Measurements from ENCODE around the gene LSM3.
A peak's percentile ranks its signal among the peaks of the same experiment; 100 is the strongest.

LSM3 gene

DNA sequence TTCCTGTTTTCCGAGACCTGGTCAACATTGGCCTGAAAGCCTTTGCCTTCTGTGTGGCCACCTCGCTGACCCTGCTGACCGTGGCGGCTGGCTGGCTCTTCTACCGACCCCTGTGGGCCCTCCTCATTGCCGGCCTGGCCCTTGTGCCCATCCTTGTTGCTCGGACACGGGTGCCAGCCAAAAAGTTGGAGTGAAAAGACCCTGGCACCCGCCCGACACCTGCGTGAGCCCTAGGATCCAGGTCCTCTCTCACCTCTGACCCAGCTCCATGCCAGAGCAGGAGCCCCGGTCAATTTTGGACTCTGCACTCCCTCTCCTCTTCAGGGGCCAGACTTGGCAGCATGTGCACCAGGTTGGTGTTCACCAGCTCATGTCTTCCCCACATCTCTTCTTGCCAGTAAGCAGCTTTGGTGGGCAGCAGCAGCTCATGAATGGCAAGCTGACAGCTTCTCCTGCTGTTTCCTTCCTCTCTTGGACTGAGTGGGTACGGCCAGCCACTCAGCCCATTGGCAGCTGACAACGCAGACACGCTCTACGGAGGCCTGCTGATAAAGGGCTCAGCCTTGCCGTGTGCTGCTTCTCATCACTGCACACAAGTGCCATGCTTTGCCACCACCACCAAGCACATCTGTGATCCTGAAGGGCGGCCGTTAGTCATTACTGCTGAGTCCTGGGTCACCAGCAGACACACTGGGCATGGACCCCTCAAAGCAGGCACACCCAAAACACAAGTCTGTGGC, 36.8 kb upstream of the LSM3 start:
- DNase-seq (ENCODE audit: low read depth, low spot score): no peak
- no peak overlapping the region for H3K4me3 ChIP-seq (ENCODE audit: low read length)

DNA sequence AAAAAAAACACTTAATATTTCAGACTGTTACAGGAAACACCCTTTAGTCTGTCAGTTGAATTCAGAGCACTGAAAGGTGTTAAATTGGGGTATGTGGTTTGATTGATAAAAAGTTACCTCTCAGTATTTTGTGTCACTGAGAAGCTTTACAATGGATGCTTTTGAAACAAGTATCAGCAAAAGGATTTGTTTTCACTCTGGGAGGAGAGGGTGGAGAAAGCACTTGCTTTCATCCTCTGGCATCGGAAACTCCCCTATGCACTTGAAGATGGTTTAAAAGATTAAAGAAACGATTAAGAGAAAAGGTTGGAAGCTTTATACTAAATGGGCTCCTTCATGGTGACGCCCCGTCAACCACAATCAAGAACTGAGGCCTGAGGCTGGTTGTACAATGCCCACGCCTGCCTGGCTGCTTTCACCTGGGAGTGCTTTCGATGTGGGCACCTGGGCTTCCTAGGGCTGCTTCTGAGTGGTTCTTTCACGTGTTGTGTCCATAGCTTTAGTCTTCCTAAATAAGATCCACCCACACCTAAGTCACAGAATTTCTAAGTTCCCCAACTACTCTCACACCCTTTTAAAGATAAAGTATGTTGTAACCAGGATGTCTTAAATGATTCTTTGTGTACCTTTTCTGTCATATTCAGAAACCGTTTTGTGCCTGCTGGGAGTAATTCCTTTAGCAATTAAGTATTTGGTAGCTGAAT, 35.9 kb upstream of the LSM3 start:
- H3K4me3 ChIP-seq (ENCODE audit: low read length): no peak overlapping the region
- DNase-seq (ENCODE audit: low read depth, low spot score): peak; percentile 77

DNA sequence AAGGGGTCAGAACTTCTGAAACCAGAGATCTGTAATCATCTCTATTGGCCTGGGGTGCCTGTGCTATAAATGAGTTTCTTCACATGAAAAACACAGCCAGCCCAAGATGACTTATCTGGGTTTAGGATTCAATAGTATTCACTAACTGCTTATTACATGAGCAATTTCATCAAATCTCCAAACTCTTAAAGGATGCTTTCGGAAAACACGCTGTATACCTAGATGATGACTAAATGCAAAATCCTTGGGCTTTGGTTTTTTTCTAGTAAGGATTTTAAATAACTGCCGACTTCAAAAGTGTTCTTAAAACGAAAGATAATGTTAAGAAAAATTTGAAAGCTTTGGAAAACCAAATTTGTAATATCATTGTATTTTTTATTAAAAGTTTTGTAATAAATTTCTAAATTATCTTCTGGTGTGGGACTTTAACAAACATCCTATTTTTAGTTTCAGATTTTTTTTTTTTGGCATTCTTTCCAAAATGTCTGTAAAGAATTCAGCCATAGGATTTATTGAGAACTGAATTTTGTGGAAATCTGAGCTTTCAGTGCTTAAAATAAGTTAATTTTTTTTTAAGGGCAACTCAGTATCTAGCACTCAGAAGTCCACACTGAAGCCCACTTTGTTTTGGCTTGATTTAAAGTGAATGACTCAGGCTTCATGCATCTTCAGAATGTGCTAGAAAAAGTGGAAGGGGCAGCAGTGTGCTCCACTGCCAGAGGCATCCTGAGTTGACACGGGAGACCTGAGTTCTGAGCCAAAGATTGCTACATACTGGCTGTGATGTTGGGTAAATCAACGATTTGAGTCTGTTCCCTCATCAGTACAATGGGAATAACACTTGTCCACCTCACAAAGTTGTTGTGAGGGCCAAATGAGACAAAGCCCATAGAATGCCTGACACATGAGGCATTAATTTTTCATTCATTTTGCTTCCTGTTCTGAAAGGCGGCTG, 35.1 kb upstream of the LSM3 start:
- DNase-seq (ENCODE audit: low read depth, low spot score): no peak
- H3K4me3 ChIP-seq (ENCODE audit: low read length): no peak overlapping the region

DNA sequence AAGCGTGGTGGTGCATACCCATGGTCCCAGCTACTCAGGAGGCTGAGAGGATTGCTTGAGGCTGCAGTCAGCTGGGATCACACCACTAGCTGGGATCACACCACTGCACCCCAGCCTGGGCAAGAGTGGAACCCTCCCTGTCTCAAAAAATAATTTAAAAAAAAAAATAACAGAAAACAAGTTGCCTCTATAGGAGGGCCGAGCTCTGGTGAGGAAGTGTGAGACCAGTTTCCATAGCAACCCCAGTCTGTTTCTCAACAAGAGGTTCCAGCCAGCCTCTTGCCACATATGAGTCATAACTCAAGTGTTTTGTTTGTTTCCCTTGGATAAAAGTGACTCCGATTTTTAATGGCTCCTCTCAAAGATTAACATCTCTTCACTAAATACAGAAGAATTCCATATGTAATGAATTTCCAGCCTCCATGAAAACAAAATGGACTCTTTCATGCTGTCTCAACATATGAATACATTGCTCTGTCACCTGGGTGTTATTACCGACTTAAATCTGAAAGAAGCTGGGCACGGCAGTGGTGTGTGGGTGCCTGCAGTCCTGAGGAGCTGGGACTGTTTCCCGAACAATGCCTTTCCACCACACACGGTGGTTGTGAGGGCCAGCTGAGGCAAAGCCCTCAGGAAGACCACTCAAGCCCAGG, 34.1 kb upstream of the LSM3 start:
- peak; percentile 82 for DNase-seq (ENCODE audit: low read depth, low spot score)
- H3K4me3 ChIP-seq (ENCODE audit: low read length): no peak overlapping the region

DNA sequence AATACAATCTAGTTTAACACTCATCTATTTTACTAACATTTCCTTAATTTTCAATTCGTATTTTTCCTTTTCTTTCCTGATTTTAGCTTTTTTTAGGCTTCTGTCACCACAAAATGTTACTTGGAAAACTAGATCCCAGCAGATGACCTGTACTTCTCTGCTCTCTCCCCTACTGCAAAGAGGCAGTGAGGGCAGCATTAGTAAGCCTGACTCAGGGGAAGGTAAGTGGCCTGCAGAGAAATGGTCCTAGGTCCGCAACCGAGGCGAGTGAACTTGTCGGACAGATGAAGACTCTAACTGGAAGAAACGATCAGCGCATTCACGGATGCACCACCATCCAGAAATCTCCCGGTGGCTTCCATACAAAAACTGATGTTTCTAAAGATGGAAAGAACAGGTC, 33.4 kb upstream of the LSM3 start:
- DNase-seq (ENCODE audit: low read depth, low spot score): no peak
- H3K4me3 ChIP-seq (ENCODE audit: low read length): no peak overlapping the region

DNA sequence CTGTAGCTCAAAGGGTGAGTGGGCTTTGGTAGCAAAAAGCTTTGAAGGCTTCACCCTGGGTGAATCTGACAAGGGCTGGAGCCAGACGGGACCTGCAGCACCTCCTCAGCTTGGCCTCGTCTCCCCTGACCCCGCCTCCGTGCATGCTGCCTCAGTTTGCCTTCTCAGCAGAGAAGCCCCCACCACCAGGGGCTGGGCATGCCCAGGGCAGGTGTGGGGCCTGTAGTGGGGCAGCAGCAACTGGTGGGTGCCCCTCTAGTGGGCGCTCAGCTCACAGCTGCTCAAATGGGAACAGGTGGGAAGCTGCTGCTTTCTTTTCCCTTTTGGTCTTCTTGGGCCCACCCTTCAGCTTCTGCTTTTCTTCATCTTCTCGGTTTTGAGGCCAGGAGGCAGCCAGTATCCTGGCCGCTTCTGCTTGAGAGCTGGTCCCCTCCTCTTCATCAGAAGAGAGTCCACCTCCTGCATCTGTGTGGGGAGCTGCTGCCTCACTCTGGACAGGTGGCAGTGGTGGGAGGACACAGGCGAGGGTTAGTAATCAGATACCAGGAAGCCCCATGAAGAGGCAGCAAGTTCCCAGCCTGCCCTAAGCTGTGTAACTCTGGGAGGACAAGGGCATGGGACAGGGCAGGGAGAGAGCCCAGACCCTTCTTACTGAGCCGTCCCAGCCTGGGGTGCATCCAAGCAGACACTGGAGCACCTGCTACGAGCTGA, 32.8 kb upstream of the LSM3 start:
- no peak for DNase-seq (ENCODE audit: low read depth, low spot score)

DNA sequence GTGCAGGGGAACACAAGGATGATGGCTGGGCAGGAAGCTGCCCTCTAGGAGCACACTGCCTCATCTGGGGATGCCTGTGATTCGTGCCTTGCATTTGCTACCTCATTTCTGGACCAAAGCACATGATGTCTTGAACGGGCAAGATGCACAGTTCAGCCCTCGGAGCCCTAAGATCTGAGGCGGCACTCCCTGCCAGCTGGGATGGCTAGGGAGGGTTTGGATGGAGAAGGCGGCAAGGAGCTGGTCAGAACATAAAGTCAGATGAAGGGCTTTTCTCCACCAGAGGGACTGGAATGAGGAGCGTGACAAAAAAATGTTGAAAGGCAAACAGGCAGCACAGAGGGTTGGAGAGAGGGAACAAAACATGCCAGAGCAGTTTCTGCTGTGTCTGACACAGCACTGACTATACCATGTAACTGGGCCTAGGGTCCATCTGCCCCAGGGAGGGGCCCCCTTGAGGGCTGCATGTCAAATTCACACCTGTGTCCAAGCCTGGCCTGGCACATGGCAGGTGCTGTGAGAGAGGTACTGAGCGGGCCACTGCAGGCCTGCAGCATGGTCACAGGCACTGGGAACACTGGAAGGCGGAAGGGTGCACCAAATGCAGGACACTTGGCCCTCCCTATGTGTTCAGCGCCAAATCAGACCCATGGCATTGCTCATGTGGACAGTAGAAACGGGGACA, 32.1 kb upstream of the LSM3 start:
- no peak for DNase-seq (ENCODE audit: low read depth, low spot score)
- H3K4me3 ChIP-seq (ENCODE audit: low read length): no peak overlapping the region

More for the DNA sequence above, 32.8 kb upstream of the LSM3 start:
- H3K4me3 ChIP-seq (ENCODE audit: low read length): no peak overlapping the region

DNA sequence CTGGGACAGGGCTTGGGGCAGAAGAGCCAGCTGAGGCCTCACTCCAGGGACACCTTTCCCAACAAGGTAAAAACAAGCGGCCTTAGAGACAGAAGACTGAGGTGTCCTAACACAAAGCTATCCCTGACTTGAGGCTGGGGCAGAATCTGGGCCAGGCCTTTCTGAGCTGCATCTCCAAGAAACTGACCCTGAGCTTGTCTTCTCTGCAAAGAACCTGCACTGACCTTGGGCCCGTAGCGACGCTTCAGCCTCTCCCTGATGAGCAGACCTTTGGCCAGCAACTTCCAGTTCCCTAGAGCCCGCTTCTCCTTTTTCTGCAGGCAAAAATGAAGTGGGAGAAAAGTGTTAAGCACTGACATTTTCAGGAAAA, 31.6 kb upstream of the LSM3 start:
- no peak for DNase-seq (ENCODE audit: low read depth, low spot score)
- no peak overlapping the region for H3K4me3 ChIP-seq (ENCODE audit: low read length)

DNA sequence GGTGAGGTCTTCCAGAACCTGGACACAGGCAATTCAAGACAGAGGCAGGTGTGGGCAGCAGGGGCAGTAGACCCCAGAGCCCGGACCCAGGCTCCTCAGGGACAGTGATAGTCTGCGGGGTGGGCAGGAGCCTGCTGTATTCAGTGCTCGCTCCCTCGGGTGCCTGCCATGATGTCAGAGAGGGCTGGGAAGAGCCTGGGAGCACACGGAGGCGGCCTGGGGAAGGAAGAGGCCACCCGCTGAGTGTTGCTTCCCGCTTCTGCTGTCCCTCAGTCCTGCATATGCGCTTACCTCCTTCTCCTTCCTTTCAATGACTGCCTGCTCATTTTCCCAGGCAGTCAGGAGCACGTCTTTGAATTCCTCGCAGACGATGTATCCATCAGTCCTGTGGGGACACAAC, 31.0 kb upstream of the LSM3 start:
- no peak for DNase-seq (ENCODE audit: low read depth, low spot score)
- H3K4me3 ChIP-seq (ENCODE audit: low read length): no peak overlapping the region

DNA sequence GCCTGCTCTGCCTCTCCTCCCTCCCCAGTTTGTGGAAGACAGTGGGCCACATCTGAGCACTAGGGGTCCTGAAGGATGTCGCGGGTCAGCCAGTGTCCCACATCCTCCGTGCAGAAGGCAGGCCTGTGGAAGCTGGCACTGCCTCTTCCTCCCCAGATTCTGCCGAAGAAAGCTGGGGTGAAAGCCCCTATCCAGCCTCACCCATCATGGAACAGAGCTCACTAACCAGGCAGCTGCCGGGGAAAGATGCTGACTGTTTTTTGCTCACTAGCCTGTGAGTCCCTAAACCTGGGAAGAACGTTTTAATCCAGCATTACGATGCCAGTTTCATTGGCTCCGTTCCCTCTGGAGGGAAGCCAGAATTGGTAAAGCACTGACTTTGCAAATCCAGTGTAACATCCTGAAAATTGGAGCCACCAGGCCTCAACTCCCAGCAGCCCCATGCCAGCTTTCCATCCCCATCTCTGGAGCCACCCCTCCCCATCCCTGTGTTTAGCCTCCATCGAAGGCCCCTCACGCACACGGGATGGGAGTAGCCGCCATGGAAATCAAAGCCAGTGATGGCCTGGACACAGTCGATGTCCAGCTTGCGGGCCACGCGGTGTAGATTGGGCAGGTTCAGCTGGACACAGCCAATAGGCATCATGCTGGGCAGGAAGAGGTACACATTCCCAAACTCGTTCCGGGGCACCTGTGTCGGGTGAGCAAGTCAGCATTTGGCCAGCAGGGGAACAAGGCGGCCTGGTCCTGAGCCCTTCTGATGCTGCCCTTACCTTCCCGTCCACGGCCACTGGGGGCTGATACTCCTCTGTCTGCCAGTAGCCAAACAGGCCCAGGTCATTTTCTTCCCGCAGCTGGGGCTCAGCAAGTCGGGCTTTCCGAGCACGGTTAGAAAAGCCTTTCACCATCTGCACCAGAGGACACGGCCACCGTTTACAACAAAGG, 30.3 kb upstream of the LSM3 start:
- no peak for DNase-seq (ENCODE audit: low read depth, low spot score)
- H3K4me3 ChIP-seq (ENCODE audit: low read length): no peak overlapping the region

DNA sequence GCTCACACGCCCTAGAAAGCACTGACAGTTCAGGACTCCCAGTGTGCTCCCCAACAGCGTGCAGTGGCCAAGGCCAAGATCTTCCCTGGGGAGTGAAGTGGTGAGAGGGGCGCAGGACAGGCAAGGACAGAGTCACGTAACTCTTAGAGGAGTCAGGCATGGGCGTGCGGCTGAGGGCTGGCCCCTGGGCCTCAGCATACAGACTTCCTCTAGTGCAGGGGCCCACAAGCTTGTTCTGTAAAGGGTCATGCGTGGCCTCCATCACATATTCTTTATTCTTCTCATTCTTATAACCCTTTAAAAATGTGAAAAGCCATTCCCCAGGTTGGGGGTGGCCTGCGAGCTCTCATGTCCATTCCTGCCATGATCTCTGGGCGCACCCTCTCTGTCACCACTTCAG, 28.5 kb upstream of the LSM3 start:
- H3K4me3 ChIP-seq (ENCODE audit: low read length): no peak overlapping the region
- DNase-seq (ENCODE audit: low read depth, low spot score): no peak

DNA sequence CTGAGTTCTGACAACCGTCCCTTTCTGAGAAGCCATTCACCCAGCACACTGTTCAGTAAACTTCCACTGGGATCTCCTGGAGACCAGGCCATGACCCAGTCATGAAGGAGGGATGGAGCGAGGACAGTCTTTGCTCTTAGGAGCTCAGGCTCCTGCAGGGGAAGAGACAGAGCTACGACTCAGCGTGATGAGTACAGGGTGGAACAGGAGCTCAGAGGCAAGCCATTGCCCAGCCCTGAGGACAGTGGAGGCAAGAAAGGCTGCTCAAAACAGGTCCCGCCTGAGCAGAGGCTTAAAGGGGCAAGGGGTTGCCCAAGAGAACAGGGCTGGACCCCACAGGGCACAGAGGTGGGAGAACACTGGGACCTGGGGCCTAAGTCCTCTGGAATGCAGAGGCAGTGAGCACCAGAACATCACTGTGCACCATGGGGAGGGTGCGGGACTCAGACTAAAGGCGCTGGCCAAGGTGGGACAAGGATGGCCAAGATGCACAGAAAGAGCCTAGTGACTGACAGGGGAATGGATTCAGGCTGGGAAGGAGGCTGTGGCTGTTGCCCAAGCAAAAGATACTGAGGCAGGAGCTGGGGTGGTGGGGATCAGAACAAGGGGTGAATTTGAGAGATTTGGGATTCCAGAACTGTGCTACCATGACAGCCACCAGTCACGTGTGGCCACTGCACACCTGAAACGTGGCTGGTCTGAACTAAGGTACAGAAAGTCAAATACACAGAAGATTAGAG, 28.0 kb upstream of the LSM3 start:
- no peak overlapping the region for H3K4me3 ChIP-seq (ENCODE audit: low read length)
- DNase-seq (ENCODE audit: low read depth, low spot score): no peak

DNA sequence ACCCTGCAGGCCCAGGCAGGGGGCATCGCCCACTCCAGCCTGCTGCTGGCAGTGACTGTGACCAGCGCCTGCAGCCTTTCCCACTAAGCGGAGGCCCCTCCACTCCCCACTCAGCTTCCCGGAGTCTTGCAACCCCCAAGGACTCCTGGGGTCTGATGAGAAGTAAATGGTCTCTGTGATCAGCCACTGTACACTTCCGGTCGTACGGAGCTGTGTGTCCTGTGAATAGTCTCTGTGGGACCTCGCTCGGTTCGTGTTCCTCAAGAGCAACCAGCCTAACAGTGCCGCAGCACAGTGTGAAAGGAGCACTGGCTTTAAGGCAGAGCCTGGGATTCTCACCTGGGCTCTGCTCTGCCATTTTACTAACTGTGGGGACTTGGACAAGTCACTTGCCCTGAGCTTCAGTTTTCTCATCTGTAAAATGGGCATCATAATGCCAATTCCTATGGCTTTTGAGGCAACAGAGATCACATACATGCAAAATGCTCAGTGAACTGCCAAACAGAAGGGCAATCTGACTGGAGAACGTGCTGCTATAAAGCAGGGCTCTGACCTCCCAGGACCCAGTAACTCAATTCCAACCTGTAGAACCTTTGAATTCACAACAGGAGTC, 27.0 kb upstream of the LSM3 start:
- DNase-seq (ENCODE audit: low read depth, low spot score): no peak
- H3K4me3 ChIP-seq (ENCODE audit: low read length): no peak overlapping the region

DNA sequence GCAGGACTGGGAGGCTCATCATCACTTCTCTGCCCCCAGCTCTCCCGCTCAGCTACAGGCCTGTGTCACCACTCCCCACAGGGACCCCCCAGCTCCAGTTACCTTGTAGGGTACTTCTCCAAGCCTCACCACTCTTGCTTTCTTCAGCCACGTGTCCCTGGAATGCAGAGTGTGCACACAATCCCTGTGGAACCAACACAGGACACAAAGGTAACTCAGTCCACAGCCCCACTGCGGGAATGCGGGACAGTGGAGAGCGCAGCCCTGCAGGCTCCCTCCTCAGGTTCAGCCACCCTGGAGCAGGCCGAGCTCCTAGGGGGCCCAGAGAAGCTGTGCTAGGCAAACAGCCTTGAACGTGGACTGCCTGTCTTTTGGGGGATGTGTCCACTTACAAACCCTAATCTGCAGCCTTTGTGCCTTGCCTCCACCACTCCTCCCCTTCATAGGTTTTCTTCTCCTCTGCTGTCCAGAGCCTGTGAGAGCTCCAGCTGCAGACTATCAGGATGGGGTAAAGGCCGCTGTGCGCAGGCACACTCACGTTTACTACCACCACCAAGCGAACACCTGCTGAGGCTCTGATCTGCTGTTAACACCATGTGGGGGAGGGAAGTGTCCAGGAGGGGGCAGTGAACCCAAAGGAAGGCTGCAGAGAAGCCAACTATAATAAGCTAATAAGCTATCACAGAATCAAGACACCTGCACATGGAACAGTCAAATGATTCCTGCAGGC, 26.2 kb upstream of the LSM3 start:
- DNase-seq (ENCODE audit: low read depth, low spot score): no peak
- H3K4me3 ChIP-seq (ENCODE audit: low read length): no peak overlapping the region

DNA sequence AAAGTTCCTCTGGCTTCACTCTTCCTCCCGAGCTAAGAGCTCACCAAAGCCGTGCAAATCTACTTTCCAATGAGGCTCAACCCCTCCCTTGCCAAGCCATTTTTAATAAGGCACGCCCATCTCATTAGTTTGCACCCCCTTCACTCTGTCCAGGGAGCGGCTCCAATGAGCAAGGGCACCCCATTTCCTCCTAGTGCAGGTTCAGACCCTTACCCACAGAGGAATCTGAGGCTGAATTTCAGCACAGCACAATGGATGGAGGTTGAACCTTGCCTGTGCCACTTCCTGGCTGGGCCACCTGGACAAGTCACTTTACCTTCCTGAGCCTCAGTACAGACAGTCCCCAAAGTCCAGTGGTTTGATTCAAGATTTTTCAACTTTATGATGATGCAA, 25.7 kb upstream of the LSM3 start:
- no peak for DNase-seq (ENCODE audit: low read depth, low spot score)
- H3K4me3 ChIP-seq (ENCODE audit: low read length): no peak overlapping the region

DNA sequence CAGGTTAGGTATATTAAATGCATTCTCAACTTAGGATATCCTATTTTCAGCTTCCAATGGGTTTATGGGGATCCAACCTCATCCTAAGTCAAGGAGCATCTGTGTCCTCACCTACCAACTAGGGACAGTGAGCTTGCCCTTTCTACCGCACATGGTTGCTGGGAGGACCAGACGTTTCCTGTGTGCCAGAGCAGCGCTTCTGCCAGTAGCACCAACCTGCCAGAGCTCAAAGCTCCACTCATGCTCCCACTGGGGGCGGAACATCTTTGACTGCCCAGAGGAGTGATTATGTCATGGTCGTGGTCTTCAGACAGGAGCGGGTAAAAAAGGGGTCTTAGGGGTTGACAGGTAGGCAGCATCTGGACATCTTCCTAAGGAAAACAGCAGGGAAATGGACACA, 25.0 kb upstream of the LSM3 start:
- DNase-seq (ENCODE audit: low read depth, low spot score): no peak
- no peak overlapping the region for H3K4me3 ChIP-seq (ENCODE audit: low read length)

Measured in Jurkat, Clone E6-1 (cell line).